H1 (cell line): ENCODE results near the gene TGFBI.

Source experiments
- BRCA1 ChIP-seq: IDR thresholded peaks from 2 replicates; pipeline ENCODE4 v1.6.1; 2012; ENCODE audit warnings: low read depth, low read length, improper control_type of control experiment
- CREB1 ChIP-seq: IDR thresholded peaks from 2 replicates; pipeline ENCODE4 v1.6.1; 2012; ENCODE audit warnings: inconsistent platforms
- HDAC2 ChIP-seq, 2 experiments: fragments of 300-600 bp in 1 of 2; sonication (generic) in 1 of 2; IDR thresholded peaks; 2 replicates each; pipeline ENCODE4 v1.6.1; 2011 to 2012; ENCODE audit warnings: low read depth in 2 of 2, low read length in 2 of 2, mild to moderate bottlenecking in 2 of 2, moderate library complexity in 2 of 2, borderline replicate concordance in 1 of 2, inconsistent platforms in 1 of 2
- JUN ChIP-seq: IDR thresholded peaks from 2 replicates; pipeline ENCODE4 v1.6.1; 2011; ENCODE audit warnings: low read depth, mild to moderate bottlenecking, improper control_type of control experiment, low read length
- POLR2A ChIP-seq, 2 experiments: IDR thresholded peaks; 1 replicate in 1 of 2; 2 replicates in 1 of 2; pipeline ENCODE4 v1.6.1; 2011; ENCODE audit warnings: low read depth in 2 of 2, low read length in 2 of 2, mild to moderate bottlenecking in 2 of 2; ENCODE audit errors: control extremely low read depth in 1 of 2
- POLR2AphosphoS5 ChIP-seq: IDR thresholded peaks from 2 replicates; pipeline ENCODE4 v1.6.1; 2011; ENCODE audit warnings: low read depth, low read length
- POU5F1 ChIP-seq: IDR thresholded peaks from 2 replicates; pipeline ENCODE4 v1.6.1; 2011; ENCODE audit warnings: low read depth, mild to moderate bottlenecking, low read length, moderate library complexity
- SAP30 ChIP-seq: fragments of 300-600 bp; sonication (generic); IDR thresholded peaks from 2 replicates; pipeline ENCODE4 v1.7.1; 2012; ENCODE audit warnings: low read length, moderate library complexity, mild to moderate bottlenecking, inconsistent platforms; ENCODE audit not compliant: insufficient read depth, insufficient replicate concordance
- TF ChIP-seq, protein P1 (sequence below): IDR thresholded peaks from 2 replicates; pipeline ENCODE4 v1.6.1; 2012; ENCODE audit warnings: inconsistent platforms
- TF ChIP-seq, protein P2 (sequence below), 3 experiments: IDR thresholded peaks; 1 replicate in 2 of 3; 2 replicates in 1 of 3; pipeline versions ENCODE4 v1.5.1 to v1.6.1; 2011; ENCODE audit warnings: low read length in 3 of 3, mild to moderate bottlenecking in 3 of 3, inconsistent platforms in 2 of 3, low read depth in 1 of 3, moderate library complexity in 1 of 3; ENCODE audit not compliant: insufficient read depth in 1 of 3; ENCODE audit errors: control extremely low read depth in 1 of 3
- TF ChIP-seq, protein P3 (sequence below): IDR thresholded peaks from 2 replicates; pipeline ENCODE4 v1.6.1; 2011; ENCODE audit warnings: low read length, improper control_type of control experiment

DNA sequence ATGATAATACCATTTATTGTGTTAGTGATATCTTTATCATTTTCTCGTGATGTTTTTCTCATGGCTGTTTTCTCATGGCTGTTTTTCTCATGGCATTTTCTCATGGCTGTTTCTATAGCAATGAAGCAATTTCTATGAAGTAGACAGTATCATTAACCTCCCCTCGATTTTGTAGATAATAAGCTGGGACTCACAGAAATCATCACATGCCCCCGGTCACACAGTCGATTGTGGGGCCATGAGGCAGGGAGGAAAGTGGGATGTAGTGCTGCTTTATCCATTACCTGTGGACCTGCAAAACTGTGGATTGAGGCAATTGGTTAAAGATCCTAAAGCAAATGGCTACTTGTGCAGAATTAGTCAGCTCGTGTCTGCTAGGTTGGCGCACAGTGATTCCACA lies 47.3 kb downstream of the TGFBI start:
- TF ChIP-seq POLR2A (IDR thresholded peaks at IDR 0.05; ENCODE audit: control extremely low read depth in 1 of 2, low read depth in 2 of 2, low read length in 2 of 2), result no peak
- no peak for TF ChIP-seq CREB1
- no peak for TF ChIP-seq POU5F1
- no peak for TF ChIP-seq HDAC2 (IDR thresholded peaks at IDR 0.05; ENCODE audit: borderline replicate concordance in 1 of 2, low read depth in 2 of 2, low read length in 2 of 2)
- TF ChIP-seq, protein P1, sequence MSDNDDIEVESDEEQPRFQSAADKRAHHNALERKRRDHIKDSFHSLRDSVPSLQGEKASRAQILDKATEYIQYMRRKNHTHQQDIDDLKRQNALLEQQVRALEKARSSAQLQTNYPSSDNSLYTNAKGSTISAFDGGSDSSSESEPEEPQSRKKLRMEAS, result no peak
- TF ChIP-seq POLR2AphosphoS5, result no peak
- TF ChIP-seq, protein P2, sequence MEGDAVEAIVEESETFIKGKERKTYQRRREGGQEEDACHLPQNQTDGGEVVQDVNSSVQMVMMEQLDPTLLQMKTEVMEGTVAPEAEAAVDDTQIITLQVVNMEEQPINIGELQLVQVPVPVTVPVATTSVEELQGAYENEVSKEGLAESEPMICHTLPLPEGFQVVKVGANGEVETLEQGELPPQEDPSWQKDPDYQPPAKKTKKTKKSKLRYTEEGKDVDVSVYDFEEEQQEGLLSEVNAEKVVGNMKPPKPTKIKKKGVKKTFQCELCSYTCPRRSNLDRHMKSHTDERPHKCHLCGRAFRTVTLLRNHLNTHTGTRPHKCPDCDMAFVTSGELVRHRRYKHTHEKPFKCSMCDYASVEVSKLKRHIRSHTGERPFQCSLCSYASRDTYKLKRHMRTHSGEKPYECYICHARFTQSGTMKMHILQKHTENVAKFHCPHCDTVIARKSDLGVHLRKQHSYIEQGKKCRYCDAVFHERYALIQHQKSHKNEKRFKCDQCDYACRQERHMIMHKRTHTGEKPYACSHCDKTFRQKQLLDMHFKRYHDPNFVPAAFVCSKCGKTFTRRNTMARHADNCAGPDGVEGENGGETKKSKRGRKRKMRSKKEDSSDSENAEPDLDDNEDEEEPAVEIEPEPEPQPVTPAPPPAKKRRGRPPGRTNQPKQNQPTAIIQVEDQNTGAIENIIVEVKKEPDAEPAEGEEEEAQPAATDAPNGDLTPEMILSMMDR (IDR thresholded peaks at IDR 0.05; ENCODE audit: control extremely low read depth in 1 of 3, insufficient read depth in 1 of 3, low read depth in 1 of 3, low read length in 3 of 3), result no peak
- TF ChIP-seq, protein P3, sequence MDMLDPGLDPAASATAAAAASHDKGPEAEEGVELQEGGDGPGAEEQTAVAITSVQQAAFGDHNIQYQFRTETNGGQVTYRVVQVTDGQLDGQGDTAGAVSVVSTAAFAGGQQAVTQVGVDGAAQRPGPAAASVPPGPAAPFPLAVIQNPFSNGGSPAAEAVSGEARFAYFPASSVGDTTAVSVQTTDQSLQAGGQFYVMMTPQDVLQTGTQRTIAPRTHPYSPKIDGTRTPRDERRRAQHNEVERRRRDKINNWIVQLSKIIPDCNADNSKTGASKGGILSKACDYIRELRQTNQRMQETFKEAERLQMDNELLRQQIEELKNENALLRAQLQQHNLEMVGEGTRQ, result no peak
- TF ChIP-seq JUN, result no peak
- no peak for TF ChIP-seq BRCA1
- TF ChIP-seq SAP30, result no peak
